ENCODE results near the gene TBC1D14. TPM values are rescaled to one million over a fixed set of nuclear protein-coding genes. Genes with fewer than 3 reads are reported as not detected.
"Not testable (repeated sequence)": the region's sequence is repeated elsewhere in the genome, so short reads cannot be mapped to it uniquely, and the experiment has no call there.

TBC1D14 gene
- total and polyA plus RNA-seq, 5 donors from 2014 or later = 46.6 to 67.7 (median 52.2) TPM

- Histone ChIP-seq H3K9me3 (ENCODE audit: control insufficient read depth in 2 of 2, low read length in 2 of 2) (peaks cover 0 to 6% of the 10 kb centered on the region in 2 experiments), H3K27ac (ENCODE audit: insufficient read depth, low read length, poor library complexity, severe bottlenecking) (no peak overlapping the region), H3K4me1 (ENCODE audit: control insufficient read depth, insufficient read depth, low read length, poor library complexity, severe bottlenecking) (peaks cover 13% of the 10 kb centered on the region), H3K27me3 (ENCODE audit: control insufficient read depth, insufficient read depth, low read length) (no peaks in the 10 kb centered on the region), H3K36me3 (ENCODE audit: control insufficient read depth, insufficient read depth, low read length) (peaks cover 14% of the 10 kb centered on the region), H3K4me3 (ENCODE audit: low read depth, low read length) (no peak overlapping the region)
- no peaks in the 10 kb centered on the region for H3K9me3 Mint-ChIP-seq
- ATAC-seq (ENCODE audit: low read depth in 2 of 2) (no peak), DNase-seq (no peak)
- H3K4me1 Mint-ChIP-seq = peaks cover 4 to 14% (median 9%) of the 10 kb centered on the region in 4 donors
- no peaks in the 10 kb centered on the region for H3K27me3 Mint-ChIP-seq
- no peak overlapping the region for H3K27ac Mint-ChIP-seq
- peaks cover 10% of the 10 kb centered on the region for H3K36me3 Mint-ChIP-seq
- H3K4me3 Mint-ChIP-seq = no peak overlapping the region
Observed at GRCh38 chr4:6886886-6887285, 22.7 kb upstream of the TBC1D14 start.

- Histone ChIP-seq H3K9me3 (ENCODE audit: control insufficient read depth in 2 of 2, low read length in 2 of 2) (peaks cover 0 to 6% of the 10 kb centered on the region in 2 experiments), H3K27ac (ENCODE audit: insufficient read depth, low read length, poor library complexity, severe bottlenecking) (no peak overlapping the region), H3K27me3 (ENCODE audit: control insufficient read depth, insufficient read depth, low read length) (no peaks in the 10 kb centered on the region), H3K36me3 (ENCODE audit: control insufficient read depth, insufficient read depth, low read length) (peaks cover 5% of the 10 kb centered on the region), H3K4me3 (ENCODE audit: low read depth, low read length) (no peak overlapping the region), H3K4me1 (ENCODE audit: control insufficient read depth, insufficient read depth, low read length, poor library complexity, severe bottlenecking) (peaks cover 22% of the 10 kb centered on the region)
- Mint-ChIP-seq H3K4me3 (no peak overlapping the region), H3K36me3 (peaks cover 3% of the 10 kb centered on the region), H3K27ac (no peak overlapping the region), H3K27me3 (no peaks in the 10 kb centered on the region), H3K4me1 (peaks cover 8 to 23% (median 15%) of the 10 kb centered on the region in 4 donors), H3K9me3 (no peaks in the 10 kb centered on the region)
- ATAC-seq (ENCODE audit: low read depth in 2 of 2) = no peak
- no peak for DNase-seq
Observed at GRCh38 chr4:6887591-6888371, 21.8 kb upstream of the TBC1D14 start.

- Histone ChIP-seq H3K27ac (ENCODE audit: insufficient read depth, low read length, poor library complexity, severe bottlenecking) (no peak overlapping the region), H3K9me3 (ENCODE audit: control insufficient read depth in 2 of 2, low read length in 2 of 2) (peaks cover 0 to 6% of the 10 kb centered on the region in 2 experiments), H3K4me3 (ENCODE audit: low read depth, low read length) (no peak overlapping the region), H3K36me3 (ENCODE audit: control insufficient read depth, insufficient read depth, low read length) (peaks cover 3% of the 10 kb centered on the region), H3K4me1 (ENCODE audit: control insufficient read depth, insufficient read depth, low read length, poor library complexity, severe bottlenecking) (peaks cover 24% of the 10 kb centered on the region), H3K27me3 (ENCODE audit: control insufficient read depth, insufficient read depth, low read length) (no peaks in the 10 kb centered on the region)
- H3K36me3 Mint-ChIP-seq = no peaks in the 10 kb centered on the region
- peaks cover 10 to 26% (median 17%) of the 10 kb centered on the region in 4 donors for H3K4me1 Mint-ChIP-seq
- H3K9me3 Mint-ChIP-seq = no peaks in the 10 kb centered on the region
- H3K27me3 Mint-ChIP-seq = no peaks in the 10 kb centered on the region
- no peak overlapping the region for H3K27ac Mint-ChIP-seq
- DNase-seq = no peak
- H3K4me3 Mint-ChIP-seq = no peak overlapping the region
- ATAC-seq (ENCODE audit: low read depth in 2 of 2) = no peak
Observed at GRCh38 chr4:6888506-6889071, 21.0 kb upstream of the TBC1D14 start.

GRCh38 chr4:6889101-6889735 lies 20.4 kb upstream of the TBC1D14 start:
- peaks cover 12 to 27% (median 22%) of the 10 kb centered on the region in 4 donors for H3K4me1 Mint-ChIP-seq
- Histone ChIP-seq H3K4me3 (ENCODE audit: low read depth, low read length) (no peak overlapping the region), H3K9me3 (ENCODE audit: control insufficient read depth in 2 of 2, low read length in 2 of 2) (peaks cover 0 to 6% of the 10 kb centered on the region in 2 experiments), H3K27ac (ENCODE audit: insufficient read depth, low read length, poor library complexity, severe bottlenecking) (no peak overlapping the region), H3K27me3 (ENCODE audit: control insufficient read depth, insufficient read depth, low read length) (no peaks in the 10 kb centered on the region), H3K36me3 (ENCODE audit: control insufficient read depth, insufficient read depth, low read length) (peaks cover 2% of the 10 kb centered on the region), H3K4me1 (ENCODE audit: control insufficient read depth, insufficient read depth, low read length, poor library complexity, severe bottlenecking) (peaks cover 24% of the 10 kb centered on the region)
- ATAC-seq (ENCODE audit: low read depth in 2 of 2) (no peak), DNase-seq (no peak)
- H3K27ac Mint-ChIP-seq = no peak overlapping the region
- H3K9me3 Mint-ChIP-seq = no peaks in the 10 kb centered on the region
- H3K4me3 Mint-ChIP-seq = no peak overlapping the region
- no peaks in the 10 kb centered on the region for H3K27me3 Mint-ChIP-seq
- H3K36me3 Mint-ChIP-seq = no peaks in the 10 kb centered on the region

GRCh38 chr4:6889736-6890324 lies 19.8 kb upstream of the TBC1D14 start:
- Mint-ChIP-seq H3K27ac (peak overlapping the region in 1 of 3 donors; percentile 23), H3K9me3 (no peaks in the 10 kb centered on the region), H3K36me3 (no peaks in the 10 kb centered on the region), H3K4me3 (no peak overlapping the region), H3K4me1 (peaks cover 14 to 27% (median 22%) of the 10 kb centered on the region in 4 donors), H3K27me3 (no peaks in the 10 kb centered on the region)
- DNase-seq (no peak), ATAC-seq (ENCODE audit: low read depth in 2 of 2) (no peak)
- peaks cover 0 to 6% of the 10 kb centered on the region in 2 experiments for H3K9me3 ChIP-seq (ENCODE audit: control insufficient read depth in 2 of 2, low read length in 2 of 2)
- H3K27ac ChIP-seq (ENCODE audit: insufficient read depth, low read length, poor library complexity, severe bottlenecking) = no peak overlapping the region
- H3K4me3 ChIP-seq (ENCODE audit: low read depth, low read length) = no peak overlapping the region
- H3K36me3 ChIP-seq (ENCODE audit: control insufficient read depth, insufficient read depth, low read length) = no peaks in the 10 kb centered on the region
- no peaks in the 10 kb centered on the region for H3K27me3 ChIP-seq (ENCODE audit: control insufficient read depth, insufficient read depth, low read length)
- H3K4me1 ChIP-seq (ENCODE audit: control insufficient read depth, insufficient read depth, low read length, poor library complexity, severe bottlenecking) = peaks cover 24% of the 10 kb centered on the region

- peaks cover 0 to 6% of the 10 kb centered on the region in 2 experiments for H3K9me3 ChIP-seq (ENCODE audit: control insufficient read depth in 2 of 2, low read length in 2 of 2)
- H3K27ac ChIP-seq (ENCODE audit: insufficient read depth, low read length, poor library complexity, severe bottlenecking) = no peak overlapping the region
- H3K4me3 Mint-ChIP-seq = no peak overlapping the region
- no peaks in the 10 kb centered on the region for H3K27me3 Mint-ChIP-seq
- no peaks in the 10 kb centered on the region for H3K9me3 Mint-ChIP-seq
- no peak overlapping the region for H3K4me3 ChIP-seq (ENCODE audit: low read depth, low read length)
- H3K4me1 ChIP-seq (ENCODE audit: control insufficient read depth, insufficient read depth, low read length, poor library complexity, severe bottlenecking) = peaks cover 24% of the 10 kb centered on the region
- DNase-seq (no peak), ATAC-seq (ENCODE audit: low read depth in 2 of 2) (no peak)
- H3K36me3 Mint-ChIP-seq = no peaks in the 10 kb centered on the region
- H3K4me1 Mint-ChIP-seq = peaks cover 15 to 27% (median 22%) of the 10 kb centered on the region in 4 donors
- H3K36me3 ChIP-seq (ENCODE audit: control insufficient read depth, insufficient read depth, low read length) = no peaks in the 10 kb centered on the region
- peak overlapping the region in 1 of 3 donors; percentile 23 for H3K27ac Mint-ChIP-seq
- H3K27me3 ChIP-seq (ENCODE audit: control insufficient read depth, insufficient read depth, low read length) = no peaks in the 10 kb centered on the region
Observed at GRCh38 chr4:6890358-6890757, 19.3 kb upstream of the TBC1D14 start.

- H3K36me3 ChIP-seq (ENCODE audit: control insufficient read depth, insufficient read depth, low read length); H3K27me3 Mint-ChIP-seq; H3K9me3 Mint-ChIP-seq; H3K27me3 ChIP-seq (ENCODE audit: control insufficient read depth, insufficient read depth, low read length); H3K4me3 Mint-ChIP-seq; DNase-seq; H3K9me3 ChIP-seq (ENCODE audit: control insufficient read depth in 2 of 2, low read length in 2 of 2); H3K36me3 Mint-ChIP-seq; H3K27ac ChIP-seq (ENCODE audit: insufficient read depth, low read length, poor library complexity, severe bottlenecking); ATAC-seq (ENCODE audit: low read depth in 2 of 2); H3K4me3 ChIP-seq (ENCODE audit: low read depth, low read length): not testable (repeated sequence)
- peaks cover 24% of the 10 kb centered on the region for H3K4me1 ChIP-seq (ENCODE audit: control insufficient read depth, insufficient read depth, low read length, poor library complexity, severe bottlenecking)
- H3K27ac Mint-ChIP-seq = peak overlapping the region in 2 of 3 donors; percentile 81 to 94
- H3K4me1 Mint-ChIP-seq = peaks cover 15 to 27% (median 22%) of the 10 kb centered on the region in 4 donors
Observed at GRCh38 chr4:6890971-6891370, 18.7 kb upstream of the TBC1D14 start.
